ENCODE data around the gene HTR1A. TPM values are rescaled to one million over a fixed set of nuclear protein-coding genes. Genes with fewer than 3 reads are reported as not detected.

HTR1A gene
- 0.09 TPM in 1 of 2 replicates, not detected in the other for total RNA-seq

GRCh38 chr5:63962279-63962678 is at the start of gene HTR1A:
Gene HTR1A, minus strand, starts transcription at chr5:63962445. Its CDS starts 726 bp downstream, at chr5:63961719.

Other genes starting within 250 kb of the HTR1A start
- 3.7 and 6.4 TPM in 2 replicates for gene RNF180, start 203.4 kb upstream of the HTR1A start, total RNA-seq

All from endothelial cell of coronary artery (primary cell).